SK-N-DZ (cell line): Measurements from ENCODE around the gene COL10A1. TPM values are rescaled to one million over a fixed set of nuclear protein-coding genes. Genes with fewer than 3 reads are reported as not detected.

Source experiments
- DNase-seq: peaks from one replicate; pipeline ENCODE4 v3.0.0-alpha.2; 2015; ENCODE audit warnings: low spot score
- polyA plus RNA-seq, 2 experiments: library from polyadenylated mRNA; depleted of rRNA; stranded (reverse); fragments of >200 nt; gene quantifications; 2 replicates each; pipeline ENCODE4 v1.2.3, GENCODE V29; 2014

The COL10A1 gene
- polyA plus RNA-seq (2014; cell fraction: cytosol; rRNA removed): not detected in 2 replicates
- not detected in 2 replicates for polyA plus RNA-seq (2014; cell fraction: nucleus; rRNA removed)

- DNase-seq: no peak
Observed at GRCh38 chr6:116126032-116126431, at the start of gene COL10A1. COL10A1 (minus strand) TSS chr6:116126132; CDS start chr6:116125492, 640 bp downstream.

GRCh38 chr6:116175344-116175743 lies 49.4 kb upstream of the COL10A1 start:
- DNase-seq: no peak

GRCh38 chr6:116173928-116174327 lies 48.0 kb upstream of the COL10A1 start:
- no peak for DNase-seq

- no peak for DNase-seq
Observed at GRCh38 chr6:116170358-116171057, 44.6 kb upstream of the COL10A1 start.

- no peak for DNase-seq
Observed at GRCh38 chr6:116169880-116170279, 43.9 kb upstream of the COL10A1 start.

- DNase-seq: no peak
Observed at GRCh38 chr6:116168148-116168547, 42.2 kb upstream of the COL10A1 start.

- DNase-seq: no peak
Observed at GRCh38 chr6:116166369-116166768, 40.4 kb upstream of the COL10A1 start.

GRCh38 chr6:116165596-116165995 lies 39.7 kb upstream of the COL10A1 start:
- DNase-seq: no peak

GRCh38 chr6:116159782-116160524 lies 34.0 kb upstream of the COL10A1 start:
- DNase-seq: no peak

GRCh38 chr6:116158641-116159040 lies 32.7 kb upstream of the COL10A1 start:
- no peak for DNase-seq

- no peak for DNase-seq
Observed at GRCh38 chr6:116157391-116157790, 31.5 kb upstream of the COL10A1 start.

GRCh38 chr6:116156405-116157326 lies 30.7 kb upstream of the COL10A1 start:
- no peak for DNase-seq

- DNase-seq: no peak
Observed at GRCh38 chr6:116154887-116155286, 29.0 kb upstream of the COL10A1 start.

- no peak for DNase-seq
Observed at GRCh38 chr6:116152620-116153019, 26.7 kb upstream of the COL10A1 start.

GRCh38 chr6:116145803-116146675 lies 20.1 kb upstream of the COL10A1 start:
- DNase-seq: no peak

- DNase-seq: no peak
Observed at GRCh38 chr6:116144605-116145004, 18.7 kb upstream of the COL10A1 start.

GRCh38 chr6:116139917-116140316 lies 14.0 kb upstream of the COL10A1 start:
- DNase-seq: no peak

- no peak for DNase-seq
Observed at GRCh38 chr6:116136933-116137340, 11.0 kb upstream of the COL10A1 start.

- DNase-seq: no peak
Observed at GRCh38 chr6:116136373-116136772, 10.4 kb upstream of the COL10A1 start.

GRCh38 chr6:116133453-116133852 lies 7.5 kb upstream of the COL10A1 start:
- DNase-seq: no peak
